HG03097 (cell line): Measurements from ENCODE around the gene SNAP23.
"Not testable (repeated sequence)": the region's sequence is repeated elsewhere in the genome, so short reads cannot be mapped to it uniquely, and the experiment has no call there.

Experiments used
- ATAC-seq: cut with Tn5 transposase; IDR thresholded peaks from one replicate; pipeline ENCODE4 v1.9.1; 2021; ENCODE audit not compliant: unreplicated experiment, low FRiP score

The SNAP23 gene

DNA sequence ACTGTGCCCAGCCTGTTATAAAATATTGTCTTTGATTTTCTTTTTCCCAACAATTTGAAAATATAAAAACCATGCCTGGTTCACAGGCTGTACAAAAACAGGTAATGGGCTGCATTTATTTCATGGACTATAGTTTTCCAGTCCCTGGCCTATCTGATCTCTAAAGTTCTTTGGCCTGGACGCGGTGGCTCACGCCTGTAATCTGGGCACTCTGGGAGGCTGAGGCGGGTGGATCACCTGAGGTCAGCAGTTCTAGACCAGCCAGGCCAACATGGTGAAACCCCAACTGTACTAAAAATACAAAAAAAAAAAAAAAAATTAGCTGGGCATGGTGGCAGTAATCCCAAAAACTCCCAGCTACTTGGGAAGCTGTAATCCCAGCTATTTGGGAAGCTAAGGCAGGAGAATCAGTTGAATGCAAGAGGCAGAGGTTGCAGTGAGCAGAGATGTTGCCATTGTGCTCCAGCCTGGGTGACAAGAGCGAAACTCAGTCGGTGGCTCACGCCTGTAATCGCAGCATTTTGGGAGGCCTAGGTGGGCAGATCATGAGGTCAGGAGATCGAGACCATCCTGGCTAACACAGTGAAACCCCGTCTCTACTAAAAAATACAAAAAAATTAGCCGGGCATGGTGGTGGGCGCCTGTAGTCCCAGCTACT, 61.2 kb downstream of the SNAP23 start:
- not testable (repeated sequence) for ATAC-seq

DNA sequence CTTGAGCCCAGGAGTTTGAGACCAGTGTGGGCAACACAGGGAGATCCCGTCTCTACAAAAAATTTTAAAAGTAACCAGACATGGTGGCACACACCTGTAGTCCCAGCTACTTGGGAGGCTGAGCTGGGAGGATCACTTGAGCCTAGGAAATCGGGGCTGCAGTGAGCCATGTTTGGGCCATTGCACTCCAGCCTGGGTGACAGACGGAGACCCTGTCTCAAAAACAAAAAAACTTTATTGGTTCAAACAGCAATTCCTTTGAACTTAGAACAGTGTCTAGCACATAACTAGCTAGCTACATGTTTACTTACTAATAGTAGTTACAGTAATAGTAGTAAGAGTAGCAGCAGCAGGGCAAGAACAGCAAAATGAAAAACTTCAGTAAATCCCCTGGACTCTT, 63.3 kb downstream of the SNAP23 start:
- no peak for ATAC-seq

GRCh38 chr15:42575188-42576039, 80.0 kb downstream of the SNAP23 start, which contains the start of gene STARD9:
STARD9 (plus strand) TSS chr15:42575606; CDS start chr15:42575716, 110 bp downstream.
- ATAC-seq = peak; percentile 92

- ATAC-seq = peak; percentile 1
Measured at GRCh38 chr15:42576040-42576594, 80.7 kb downstream of the SNAP23 start.

DNA sequence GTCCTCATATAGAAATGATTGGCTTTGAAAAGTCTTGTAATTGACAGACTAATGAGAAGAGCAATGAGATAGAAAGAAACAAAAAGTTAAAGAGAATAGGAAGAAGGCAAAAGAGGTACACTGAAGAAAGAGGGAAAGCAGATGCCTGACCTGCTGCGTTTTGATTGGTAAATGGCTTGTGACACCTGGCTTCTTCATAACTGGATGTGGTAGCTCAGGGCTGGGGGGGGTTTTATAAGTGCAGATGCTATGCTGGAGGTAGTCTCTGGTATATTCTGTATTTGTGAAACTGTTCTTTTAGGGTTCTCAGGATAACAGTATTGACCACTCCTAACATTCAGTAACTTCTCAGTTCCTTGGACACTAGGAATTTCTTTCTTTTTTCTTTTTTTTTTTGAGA, 81.3 kb downstream of the SNAP23 start:
- ATAC-seq = no peak

GRCh38 chr15:42577514-42578031, 82.1 kb downstream of the SNAP23 start:
- ATAC-seq = no peak

GRCh38 chr15:42578984-42579537, 83.6 kb downstream of the SNAP23 start:
- no peak for ATAC-seq

DNA sequence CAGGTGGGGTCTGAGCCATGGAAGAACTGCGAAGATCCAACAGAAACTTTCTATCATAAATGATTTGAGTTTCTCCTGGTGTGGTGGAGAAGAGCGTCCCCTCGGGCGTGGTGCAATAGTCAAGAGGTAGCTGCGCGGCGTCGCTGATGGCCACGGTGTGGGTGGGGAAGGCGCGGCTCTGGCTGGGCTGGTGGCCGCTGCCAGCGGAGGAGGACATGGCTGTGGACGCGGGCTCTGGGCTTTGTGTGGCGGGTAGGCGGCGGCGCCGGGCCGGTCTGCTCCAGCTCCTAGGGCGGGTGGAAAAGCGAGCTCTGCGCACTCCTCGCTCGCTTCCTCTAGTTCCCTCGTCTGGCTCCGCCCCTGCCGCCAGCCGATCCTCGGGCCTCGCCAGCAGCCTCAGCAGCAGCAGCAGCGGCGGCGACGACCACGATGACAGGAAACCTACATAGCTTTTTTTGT, 85.9 kb downstream of the SNAP23 start:
- peak; percentile 60 for ATAC-seq
